GM12891 (cell line): Measurements from ENCODE around the gene UBE2C.
"Not testable (repeated sequence)": the region's sequence is repeated elsewhere in the genome, so short reads cannot be mapped to it uniquely, and the experiment has no call there.

Source experiments
- POLR2A ChIP-seq: IDR thresholded peaks from 2 replicates; pipeline ENCODE4 v1.6.1; 2011; ENCODE audit warnings: low read depth, low read length, control low read depth
- POLR2AphosphoS5 ChIP-seq: IDR thresholded peaks from 2 replicates; pipeline ENCODE4 v1.6.1; 2011; ENCODE audit warnings: low read depth, low read length, control low read depth
- SPI1 ChIP-seq: IDR thresholded peaks from 2 replicates; pipeline ENCODE4 v1.6.1; 2011; ENCODE audit warnings: low read depth, low read length, control low read depth
- TAF1 ChIP-seq: IDR thresholded peaks from 2 replicates; pipeline ENCODE4 v1.6.1; 2011; ENCODE audit warnings: low read depth, low read length, control low read depth

- not testable (repeated sequence) for TF ChIP-seq POLR2A, POLR2AphosphoS5, SPI1, TAF1
These were observed 14.5 kb upstream of the UBE2C start for GRCh38 chr20:45797955-45798354.
